Activated CD8-positive, alpha-beta T cell treated with anti-CD3 and anti-CD28 coated beads, Interleukin-2, amount 10 ng/mL, durations not matched to agents 7 days and 5 days (primary cell): Measurements from ENCODE around the gene BGLAP. TPM values are rescaled to one million over a fixed set of nuclear protein-coding genes. Genes with fewer than 3 reads are reported as not detected.
"Not testable (repeated sequence)": the region's sequence is repeated elsewhere in the genome, so short reads cannot be mapped to it uniquely, and the experiment has no call there.

Experiments
- ATAC-seq: fragments of 150-1000 bp; cut with Tn5 transposase; one replicate; pipeline ENCODE4 v1.10.0; 2021; ENCODE audit warnings: moderate library complexity
- CTCF ChIA-PET: fragments of 350-600 bp; sonication (Branson Sonifier 250); formaldehyde crosslinking; loops from one replicate; lab custom pipeline; 2021; ENCODE audit warnings: antibody characterized with exemption; lab: Charles Lee
- POLR2A ChIA-PET: fragments of 350-600 bp; sonication (Branson Sonifier 250); formaldehyde crosslinking; loops from one replicate; lab custom pipeline; 2021; ENCODE audit warnings: antibody characterized with exemption; lab: Charles Lee
- DNase-seq: peaks from one replicate; pipeline ENCODE4 v3.0.0-alpha.2; 2020
- H3K27ac Mint-ChIP-seq: one replicate; pipeline ENCODE4 v1.8.0; 2021; ENCODE audit warnings: mild to moderate bottlenecking, mixed read lengths
- H3K27me3 Mint-ChIP-seq: one replicate; pipeline ENCODE4 v1.8.0; 2021; ENCODE audit warnings: low read depth, mixed read lengths
- H3K36me3 Mint-ChIP-seq: one replicate; pipeline ENCODE4 v1.8.0; 2021; ENCODE audit warnings: low read depth, mixed read lengths
- H3K4me1 Mint-ChIP-seq: one replicate; pipeline ENCODE4 v1.8.0; 2021; ENCODE audit warnings: low read depth, mixed read lengths
- H3K4me3 Mint-ChIP-seq: one replicate; pipeline ENCODE4 v1.8.0; 2021; ENCODE audit warnings: mild to moderate bottlenecking, mixed read lengths
- H3K9me3 Mint-ChIP-seq: one replicate; pipeline ENCODE4 v1.8.0; 2022; ENCODE audit warnings: mixed read lengths; ENCODE audit not compliant: insufficient read depth
- total RNA-seq, 2 experiments: library from RNA; stranded (reverse); gene quantifications; one replicate each; pipeline ENCODE4 v1.2.3, GENCODE V29; 2021

Gene BGLAP
- total RNA-seq, 2 experiments from 2014 or later = 2.8 TPM

DNA sequence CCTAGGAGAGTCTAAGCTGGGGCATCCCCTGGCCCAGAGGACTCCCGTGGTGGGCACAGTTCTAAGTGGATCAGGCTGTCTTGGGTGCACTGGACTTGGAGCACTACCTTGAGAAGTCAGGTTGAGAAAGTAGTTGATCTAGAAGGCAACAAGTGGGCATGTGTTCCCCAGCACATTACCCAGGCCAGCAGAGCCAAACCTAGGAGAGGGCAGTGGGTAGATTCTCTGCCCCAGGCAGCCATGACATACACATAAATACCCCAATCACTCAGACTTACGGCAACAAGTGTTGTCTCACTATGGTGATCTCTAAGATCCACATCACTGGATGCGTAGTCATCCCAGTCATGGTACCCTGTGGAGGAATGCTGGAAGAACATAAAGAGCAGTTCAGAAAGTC is 30.7 kb upstream of the BGLAP start:
- H3K36me3 Mint-ChIP-seq = peaks cover 68% of the 10 kb centered on the region
- H3K4me1 Mint-ChIP-seq = peaks cover 31% of the 10 kb centered on the region
- H3K27ac Mint-ChIP-seq = peak overlapping the region; percentile 60
- ATAC-seq (no peak), DNase-seq (no peak)
- POLR2A ChIA-PET = interaction anchor here (0.6 to 6.9 kb wide), 5 partner anchors 12 to 57 kb away, joined by 3 to 195 read pairs (median 5); partner anchors contain the start of genes SEMA4A and SLC25A44
- CTCF ChIA-PET = interaction anchor here (0.9 kb wide), 1 partner anchor 18 kb away, joined by 3 read pairs; the partner anchor contains the start of gene SLC25A44
- no peaks in the 10 kb centered on the region for H3K27me3 Mint-ChIP-seq
- no peak overlapping the region for H3K4me3 Mint-ChIP-seq
- no peaks in the 10 kb centered on the region for H3K9me3 Mint-ChIP-seq

DNA sequence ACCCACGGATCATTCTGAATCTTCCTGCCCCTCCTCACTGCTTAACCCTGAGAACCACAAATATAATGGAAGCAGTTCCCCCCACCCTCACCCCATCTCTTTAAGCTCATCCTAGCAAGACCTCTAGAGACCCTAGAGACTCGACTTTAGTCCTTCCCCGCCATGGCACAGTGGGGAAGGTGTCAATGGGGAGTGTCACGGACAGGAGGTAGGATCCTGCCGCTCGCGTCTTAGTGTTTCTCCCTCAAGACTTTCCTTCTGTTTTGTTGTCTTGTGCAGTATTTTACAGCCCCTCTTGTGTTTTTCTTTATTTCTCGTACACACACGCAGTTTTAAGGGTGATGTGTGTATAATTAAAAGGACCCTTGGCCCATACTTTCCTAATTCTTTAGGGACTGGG is 29.9 kb upstream of the BGLAP start:
- H3K9me3 Mint-ChIP-seq = no peaks in the 10 kb centered on the region
- no peaks in the 10 kb centered on the region for H3K27me3 Mint-ChIP-seq
- POLR2A ChIA-PET = interaction anchor here (0.6 to 6.9 kb wide), 14 partner anchors 8 to 360 kb away, joined by 3 to 195 read pairs (median 8); partner anchors contain the start of genes SEMA4A, SLC25A44, SMG5 and SYT11
- ATAC-seq (no peak), DNase-seq (no peak)
- peaks cover 36% of the 10 kb centered on the region for H3K4me1 Mint-ChIP-seq
- CTCF ChIA-PET = interaction anchor here (0.6 to 4.9 kb wide), 9 partner anchors 10 to 615 kb away, joined by 3 to 68 read pairs (median 4); partner anchors contain the start of gene SLC25A44
- peak overlapping the region; percentile 96 for H3K4me3 Mint-ChIP-seq
- H3K36me3 Mint-ChIP-seq = peaks cover 68% of the 10 kb centered on the region
- H3K27ac Mint-ChIP-seq = peak overlapping the region; percentile 99

GRCh38 chr1:156212833-156213643 is 28.9 kb upstream of the BGLAP start, which contains the start of gene PMF1:
Gene PMF1, plus strand, starts transcription at chr1:156213007. Its CDS starts 9 bp downstream, at chr1:156213016.
- CTCF ChIA-PET = interaction anchor here (0.6 to 4.9 kb wide), 18 partner anchors 9 to 616 kb away, joined by 3 to 68 read pairs (median 3); partner anchors contain the start of genes SLC25A44 and SMG5
- ATAC-seq (peak; percentile 96), DNase-seq (peak; percentile 98)
- POLR2A ChIA-PET = interaction anchor here (0.6 to 6.9 kb wide), 22 partner anchors 9 to 1793 kb away, joined by 3 to 195 read pairs (median 4); partner anchors contain the start of genes PAQR6, SEMA4A, SLC25A44 and SMG5
- Mint-ChIP-seq H3K4me1 (peaks cover 45% of the 10 kb centered on the region), H3K9me3 (no peaks in the 10 kb centered on the region), H3K27ac (peak within 1 kb of the TSS; percentile 99), H3K4me3 (peak within 1 kb of the TSS; percentile 96), H3K27me3 (no peaks in the 10 kb centered on the region), H3K36me3 (peaks cover 66% of the 10 kb centered on the region)

DNA sequence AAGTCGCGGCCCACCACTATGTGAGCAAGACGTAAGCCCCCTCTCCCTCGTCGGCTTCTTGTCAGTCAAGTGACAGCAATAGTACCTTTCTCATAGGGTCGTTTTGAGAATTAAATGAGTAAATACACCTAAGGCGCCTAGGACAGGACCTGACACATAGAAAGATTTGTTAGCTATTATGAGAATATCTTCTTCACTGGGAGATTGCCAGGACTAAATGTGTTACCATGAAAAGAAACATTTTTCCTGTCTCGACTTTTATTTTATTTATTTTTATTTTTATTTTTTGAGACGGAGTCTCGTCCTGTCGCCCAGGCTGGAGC is 28.4 kb upstream of the BGLAP start:
- Mint-ChIP-seq H3K36me3 (peaks cover 68% of the 10 kb centered on the region), H3K27me3 (no peaks in the 10 kb centered on the region), H3K9me3 (no peaks in the 10 kb centered on the region), H3K4me1 (peaks cover 49% of the 10 kb centered on the region), H3K4me3 (peak overlapping the region; percentile 96), H3K27ac (peak overlapping the region; percentile 99)
- ATAC-seq = no peak
- ChIA-PET POLR2A (interaction anchor here (0.7 to 6.9 kb wide), 11 partner anchors 10 to 1793 kb away, joined by 3 to 195 read pairs (median 10); partner anchors contain the start of genes SLC25A44, SMG5 and TMEM79), CTCF (interaction anchor here (0.9 to 4.9 kb wide), 8 partner anchors 8 to 86 kb away, joined by 3 to 68 read pairs (median 3); partner anchors contain the start of gene SLC25A44)
- DNase-seq = no peak

DNA sequence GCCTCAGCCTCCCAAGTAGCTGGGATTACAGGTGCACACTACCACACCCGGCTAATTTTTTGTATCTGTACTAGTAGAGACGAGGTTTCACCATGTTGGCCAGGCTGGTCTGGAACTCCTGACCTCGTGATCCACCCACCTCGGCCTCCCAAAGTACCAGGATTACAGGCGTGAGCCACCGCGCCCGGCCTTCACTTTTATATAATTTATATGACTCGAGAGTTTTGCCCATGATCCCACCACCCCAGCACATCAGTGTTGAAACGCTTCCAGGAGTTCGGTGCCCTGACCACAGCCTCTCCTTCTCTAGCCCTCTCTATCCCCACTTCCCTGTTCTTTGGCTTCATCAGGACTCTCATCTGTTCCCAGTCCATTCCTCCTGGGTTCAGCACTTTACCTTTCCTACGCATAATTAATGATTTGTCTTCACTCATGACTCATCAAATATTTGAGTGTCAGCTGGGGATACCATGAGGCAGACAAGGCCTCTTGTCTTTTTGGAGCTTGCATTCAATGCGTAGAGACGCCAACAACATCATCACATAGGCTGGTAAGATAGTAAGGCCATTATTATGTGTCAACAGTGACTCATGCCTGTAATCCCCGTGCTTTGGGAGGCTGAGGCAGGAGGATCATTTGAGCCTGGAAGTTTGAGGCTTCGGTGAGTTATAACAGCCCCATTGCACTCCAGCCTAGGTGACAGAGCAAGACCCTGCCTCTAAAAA is 27.8 kb upstream of the BGLAP start:
- ATAC-seq (no peak), DNase-seq (no peak)
- peaks cover 65% of the 10 kb centered on the region for H3K36me3 Mint-ChIP-seq
- POLR2A ChIA-PET = interaction anchor here (1.5 to 6.9 kb wide), 6 partner anchors 10 to 65 kb away, joined by 6 to 195 read pairs (median 26); partner anchors contain the start of gene SLC25A44
- H3K4me3 Mint-ChIP-seq = peak overlapping the region; percentile 73
- no peaks in the 10 kb centered on the region for H3K27me3 Mint-ChIP-seq
- CTCF ChIA-PET = interaction anchor here (0.6 to 4.9 kb wide), 2 partner anchors 11 to 66 kb away, joined by 3 to 68 read pairs; no protein-coding TSS in a partner anchor
- no peaks in the 10 kb centered on the region for H3K9me3 Mint-ChIP-seq
- peak overlapping the region; percentile 90 for H3K27ac Mint-ChIP-seq
- peaks cover 51% of the 10 kb centered on the region for H3K4me1 Mint-ChIP-seq

GRCh38 chr1:156216361-156217086 is 25.5 kb upstream of the BGLAP start:
- DNase-seq, H3K4me3 Mint-ChIP-seq, POLR2A ChIA-PET, H3K27me3 Mint-ChIP-seq, ATAC-seq, H3K9me3 Mint-ChIP-seq: not testable (repeated sequence)
- Mint-ChIP-seq H3K36me3 (peaks cover 64% of the 10 kb centered on the region), H3K27ac (peak overlapping the region; percentile 93), H3K4me1 (peaks cover 70% of the 10 kb centered on the region)
- CTCF ChIA-PET = interaction anchor here (4.9 kb wide), 1 partner anchor 8 kb away, joined by 68 read pairs; no protein-coding TSS in a partner anchor

DNA sequence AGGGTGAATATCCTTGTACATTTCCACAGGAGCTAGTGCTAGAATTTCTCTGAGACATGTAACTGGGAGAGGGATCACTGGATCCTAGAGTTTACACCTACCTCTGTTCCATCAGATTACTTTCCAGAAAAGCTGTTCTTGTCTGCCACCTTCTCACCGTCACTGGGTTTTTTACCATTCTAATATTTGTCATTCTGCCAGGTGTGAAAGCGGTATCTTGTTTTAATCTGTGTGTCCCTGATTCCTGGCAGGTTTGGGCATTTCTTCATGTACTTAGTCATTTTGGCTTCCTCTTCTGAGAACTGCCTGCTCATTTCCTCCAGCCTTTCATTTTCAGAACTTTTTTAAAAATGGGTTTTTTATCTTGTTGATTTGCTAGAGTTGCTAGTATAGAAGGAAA is 24.1 kb upstream of the BGLAP start:
- Mint-ChIP-seq H3K9me3 (no peaks in the 10 kb centered on the region), H3K27ac (peak overlapping the region; percentile 93), H3K4me3 (peak overlapping the region; percentile 74), H3K36me3 (peaks cover 64% of the 10 kb centered on the region), H3K4me1 (peaks cover 71% of the 10 kb centered on the region), H3K27me3 (no peaks in the 10 kb centered on the region)
- DNase-seq = peak; percentile 57
- POLR2A ChIA-PET = interaction anchor here (0.8 to 1.6 kb wide), 7 partner anchors 17 to 70 kb away, joined by 3 to 8 read pairs (median 4); partner anchors contain the start of gene SLC25A44
- CTCF ChIA-PET = interaction anchor here (1.0 to 2.7 kb wide), 6 partner anchors 8 to 74 kb away, joined by 3 to 13 read pairs (median 4); partner anchors contain the start of gene SLC25A44
- peak; percentile 31 for ATAC-seq

DNA sequence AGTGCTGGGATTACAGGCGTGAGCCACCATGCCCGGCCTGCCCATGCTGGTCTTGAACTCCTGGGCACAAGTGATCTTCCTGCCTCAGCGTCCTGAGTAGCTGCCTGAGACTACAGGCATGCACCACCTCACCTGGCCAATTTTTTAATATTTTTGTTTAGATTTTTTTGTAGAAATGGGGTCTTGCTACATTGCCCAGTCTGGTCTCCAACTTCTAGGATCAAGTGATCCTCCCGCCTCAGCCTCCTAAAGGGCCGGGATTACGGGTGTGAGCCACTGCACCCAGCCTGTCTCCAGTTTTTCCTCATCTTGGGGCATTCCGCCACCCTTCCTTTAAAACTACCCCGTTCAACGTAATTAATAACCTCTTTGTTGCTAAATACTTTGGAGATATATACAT is 21.8 kb upstream of the BGLAP start:
- H3K4me3 Mint-ChIP-seq = no peak overlapping the region
- ChIA-PET CTCF (no interaction called here), POLR2A (interaction anchor here (5.5 kb wide), 1 partner anchor 26 kb away, joined by 25 read pairs; the partner anchor contains the start of gene SLC25A44)
- peaks cover 59% of the 10 kb centered on the region for H3K36me3 Mint-ChIP-seq
- peak overlapping the region; percentile 39 for H3K27ac Mint-ChIP-seq
- no peak for ATAC-seq
- DNase-seq = no peak
- H3K9me3 Mint-ChIP-seq = no peaks in the 10 kb centered on the region
- H3K27me3 Mint-ChIP-seq = no peaks in the 10 kb centered on the region
- H3K4me1 Mint-ChIP-seq = peaks cover 67% of the 10 kb centered on the region

DNA sequence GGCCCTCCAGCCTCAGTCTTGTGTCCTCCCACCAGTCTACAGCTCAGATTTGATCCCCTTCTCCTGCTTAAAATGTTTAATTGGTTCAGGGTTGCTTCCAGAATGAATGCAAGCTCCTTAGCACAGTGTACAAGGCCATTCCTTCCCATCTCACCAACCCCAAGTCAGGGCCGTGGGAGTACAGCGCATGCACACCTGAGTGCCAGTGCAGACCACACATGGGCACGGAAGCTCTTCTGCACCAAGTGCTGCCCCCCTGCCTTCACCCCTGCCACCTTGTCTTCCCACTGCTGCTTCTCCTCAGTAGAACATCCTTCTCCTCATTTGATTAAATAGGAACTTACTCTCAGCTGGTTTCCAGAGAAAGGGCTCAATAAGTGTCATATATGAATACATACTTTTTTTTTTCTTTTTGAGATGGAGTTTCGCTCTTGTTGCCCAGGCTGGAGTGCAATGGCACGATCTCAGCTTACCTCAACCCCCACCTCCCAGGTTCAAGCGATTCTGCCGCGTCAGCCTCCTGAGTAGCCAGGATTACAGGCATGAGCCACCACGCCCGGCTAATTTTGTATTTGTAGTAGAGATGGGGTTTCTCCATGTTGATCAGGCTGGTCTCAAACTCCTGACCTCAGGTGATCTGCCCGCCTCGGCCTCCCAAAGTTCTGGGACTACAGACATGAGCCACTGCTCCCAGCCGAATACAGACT is 19.8 kb upstream of the BGLAP start:
- Mint-ChIP-seq H3K27ac (peak overlapping the region; percentile 84), H3K4me1 (peaks cover 72% of the 10 kb centered on the region), H3K27me3 (no peaks in the 10 kb centered on the region), H3K4me3 (no peak overlapping the region), H3K36me3 (peaks cover 66% of the 10 kb centered on the region), H3K9me3 (no peaks in the 10 kb centered on the region)
- POLR2A ChIA-PET = interaction anchor here (1.0 to 5.7 kb wide), 5 partner anchors 8 to 81 kb away, joined by 3 to 75 read pairs (median 8); partner anchors contain the start of genes PMF1, SLC25A44 and SMG5
- DNase-seq = no peak
- ATAC-seq = no peak
- CTCF ChIA-PET = interaction anchor here (1.0 to 10.4 kb wide), 5 partner anchors 9 to 164 kb away, joined by 3 to 254 read pairs (median 3); partner anchors contain the start of genes PMF1 and SLC25A44

GRCh38 chr1:156225677-156226014 is 16.3 kb upstream of the BGLAP start:
- no peak for DNase-seq
- Mint-ChIP-seq H3K9me3 (no peaks in the 10 kb centered on the region), H3K27ac (peak overlapping the region; percentile 92), H3K27me3 (no peaks in the 10 kb centered on the region), H3K36me3 (peaks cover 59% of the 10 kb centered on the region), H3K4me1 (peaks cover 54% of the 10 kb centered on the region), H3K4me3 (peak overlapping the region; percentile 63)
- ChIA-PET CTCF (interaction anchor here (0.6 to 10.4 kb wide), 38 partner anchors 8 to 160 kb away, joined by 3 to 254 read pairs (median 5); partner anchors contain the start of genes PMF1, SEMA4A, SLC25A44 and SMG5), POLR2A (interaction anchor here (1.0 to 5.7 kb wide), 10 partner anchors 12 to 85 kb away, joined by 3 to 75 read pairs (median 6); partner anchors contain the start of genes PMF1, SEMA4A, SLC25A44 and SMG5)
- ATAC-seq = no peak
